B cell (primary cell): ENCODE measurements around the gene SLC25A10.

Experiments used
- EZH2 ChIP-seq: IDR thresholded peaks from 2 replicates; pipeline ENCODE4 v1.6.1; 2012; ENCODE audit warnings: borderline replicate concordance, low read depth, mild to moderate bottlenecking, moderate library complexity, low read length; ENCODE audit not compliant: insufficient read depth, poor library complexity, severe bottlenecking
- TF ChIP-seq, protein P1 (sequence below): fragments of 200-600 bp; IDR thresholded peaks from one replicate; pipeline ENCODE4 v1.8.0; 2022; ENCODE audit warnings: antibody characterized with exemption, mild to moderate bottlenecking

DNA sequence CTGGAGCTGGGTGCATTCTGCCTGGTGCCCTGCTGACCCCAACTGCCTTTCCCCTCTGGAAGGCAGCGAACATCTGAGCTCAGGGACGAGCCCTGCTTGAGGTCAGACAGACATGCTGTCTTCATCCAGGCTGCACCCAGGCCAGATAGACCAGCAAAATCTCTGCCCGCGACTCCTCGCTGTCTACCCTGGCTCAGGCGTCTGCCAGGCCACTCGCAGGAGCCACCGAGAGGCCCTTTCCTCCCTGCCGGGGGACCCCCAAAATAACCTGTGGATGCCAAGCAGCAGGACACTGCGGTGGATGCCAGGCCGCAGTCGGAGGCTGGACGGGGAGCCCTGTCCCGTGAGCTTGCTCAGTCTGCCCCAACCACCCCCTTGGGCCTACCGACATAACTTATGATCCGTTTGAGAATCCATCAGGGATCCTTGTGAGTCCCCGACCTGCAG, 3.3 kb upstream of the SLC25A10 start:
- TF ChIP-seq, protein P1, sequence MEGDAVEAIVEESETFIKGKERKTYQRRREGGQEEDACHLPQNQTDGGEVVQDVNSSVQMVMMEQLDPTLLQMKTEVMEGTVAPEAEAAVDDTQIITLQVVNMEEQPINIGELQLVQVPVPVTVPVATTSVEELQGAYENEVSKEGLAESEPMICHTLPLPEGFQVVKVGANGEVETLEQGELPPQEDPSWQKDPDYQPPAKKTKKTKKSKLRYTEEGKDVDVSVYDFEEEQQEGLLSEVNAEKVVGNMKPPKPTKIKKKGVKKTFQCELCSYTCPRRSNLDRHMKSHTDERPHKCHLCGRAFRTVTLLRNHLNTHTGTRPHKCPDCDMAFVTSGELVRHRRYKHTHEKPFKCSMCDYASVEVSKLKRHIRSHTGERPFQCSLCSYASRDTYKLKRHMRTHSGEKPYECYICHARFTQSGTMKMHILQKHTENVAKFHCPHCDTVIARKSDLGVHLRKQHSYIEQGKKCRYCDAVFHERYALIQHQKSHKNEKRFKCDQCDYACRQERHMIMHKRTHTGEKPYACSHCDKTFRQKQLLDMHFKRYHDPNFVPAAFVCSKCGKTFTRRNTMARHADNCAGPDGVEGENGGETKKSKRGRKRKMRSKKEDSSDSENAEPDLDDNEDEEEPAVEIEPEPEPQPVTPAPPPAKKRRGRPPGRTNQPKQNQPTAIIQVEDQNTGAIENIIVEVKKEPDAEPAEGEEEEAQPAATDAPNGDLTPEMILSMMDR = no peak
- no peak for TF ChIP-seq EZH2
